Subcutaneous adipose tissue (tissue), 4 donors: Measurements from ENCODE around the gene ALPP. TPM values are rescaled to one million over a fixed set of nuclear protein-coding genes. Genes with fewer than 3 reads are reported as not detected.
"Not testable (repeated sequence)": the region's sequence is repeated elsewhere in the genome, so short reads cannot be mapped to it uniquely, and the experiment has no call there.

Source experiments
- total RNA-seq, 4 donors: library from RNA; depleted of rRNA; stranded (reverse); fragments of >200 nt; gene quantifications; one replicate each; pipeline ENCODE4 v1.1.0, GENCODE V29; 2016
- TF ChIP-seq, protein P1 (sequence below): fragments of 450-650 bp; IDR thresholded peaks from one replicate; pipeline ENCODE4 v1.5.1; 2016; ENCODE audit warnings: low read depth, mild to moderate bottlenecking, control low read depth, antibody characterized with exemption, moderate library complexity

Gene ALPP
- not detected for total RNA-seq

DNA sequence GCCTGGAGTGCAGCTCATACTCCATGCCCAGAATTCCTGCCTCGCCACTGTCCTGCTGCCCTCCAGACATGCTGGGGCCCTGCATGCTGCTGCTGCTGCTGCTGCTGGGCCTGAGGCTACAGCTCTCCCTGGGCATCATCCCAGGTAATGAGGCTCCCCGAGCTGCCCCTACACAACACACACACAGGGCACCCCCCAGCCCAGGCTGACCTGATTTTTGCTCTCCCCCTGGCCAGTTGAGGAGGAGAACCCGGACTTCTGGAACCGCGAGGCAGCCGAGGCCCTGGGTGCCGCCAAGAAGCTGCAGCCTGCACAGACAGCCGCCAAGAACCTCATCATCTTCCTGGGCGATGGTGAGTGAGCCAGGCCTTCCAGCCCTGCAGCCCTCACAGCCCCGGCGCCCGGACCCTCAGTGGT, at the start of gene ALPP:
TSS of gene ALPP (plus strand) at position 17 of the 417 bp plus-strand sequence. CDS start at position 69, 52 bp downstream.
- TF ChIP-seq, protein P1, sequence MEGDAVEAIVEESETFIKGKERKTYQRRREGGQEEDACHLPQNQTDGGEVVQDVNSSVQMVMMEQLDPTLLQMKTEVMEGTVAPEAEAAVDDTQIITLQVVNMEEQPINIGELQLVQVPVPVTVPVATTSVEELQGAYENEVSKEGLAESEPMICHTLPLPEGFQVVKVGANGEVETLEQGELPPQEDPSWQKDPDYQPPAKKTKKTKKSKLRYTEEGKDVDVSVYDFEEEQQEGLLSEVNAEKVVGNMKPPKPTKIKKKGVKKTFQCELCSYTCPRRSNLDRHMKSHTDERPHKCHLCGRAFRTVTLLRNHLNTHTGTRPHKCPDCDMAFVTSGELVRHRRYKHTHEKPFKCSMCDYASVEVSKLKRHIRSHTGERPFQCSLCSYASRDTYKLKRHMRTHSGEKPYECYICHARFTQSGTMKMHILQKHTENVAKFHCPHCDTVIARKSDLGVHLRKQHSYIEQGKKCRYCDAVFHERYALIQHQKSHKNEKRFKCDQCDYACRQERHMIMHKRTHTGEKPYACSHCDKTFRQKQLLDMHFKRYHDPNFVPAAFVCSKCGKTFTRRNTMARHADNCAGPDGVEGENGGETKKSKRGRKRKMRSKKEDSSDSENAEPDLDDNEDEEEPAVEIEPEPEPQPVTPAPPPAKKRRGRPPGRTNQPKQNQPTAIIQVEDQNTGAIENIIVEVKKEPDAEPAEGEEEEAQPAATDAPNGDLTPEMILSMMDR, result not testable (repeated sequence)

DNA sequence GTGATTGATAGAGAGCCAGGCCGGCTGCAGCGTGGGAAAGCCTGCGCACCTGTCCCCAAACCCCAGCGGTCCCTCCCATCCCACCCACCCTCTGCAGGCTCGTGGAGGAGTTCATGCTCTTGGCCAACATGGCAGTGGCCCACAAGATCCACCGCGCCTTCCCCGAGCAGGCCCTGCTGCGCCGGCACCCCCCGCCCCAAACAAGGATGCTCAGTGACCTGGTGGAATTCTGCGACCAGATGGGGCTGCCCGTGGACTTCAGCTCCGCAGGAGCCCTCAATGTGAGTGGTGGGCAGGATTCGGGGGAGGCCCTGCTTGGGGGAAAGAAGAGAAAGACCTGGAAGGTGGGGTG, 48.9 kb upstream of the ALPP start:
- TF ChIP-seq, protein P1, result no peak

DNA sequence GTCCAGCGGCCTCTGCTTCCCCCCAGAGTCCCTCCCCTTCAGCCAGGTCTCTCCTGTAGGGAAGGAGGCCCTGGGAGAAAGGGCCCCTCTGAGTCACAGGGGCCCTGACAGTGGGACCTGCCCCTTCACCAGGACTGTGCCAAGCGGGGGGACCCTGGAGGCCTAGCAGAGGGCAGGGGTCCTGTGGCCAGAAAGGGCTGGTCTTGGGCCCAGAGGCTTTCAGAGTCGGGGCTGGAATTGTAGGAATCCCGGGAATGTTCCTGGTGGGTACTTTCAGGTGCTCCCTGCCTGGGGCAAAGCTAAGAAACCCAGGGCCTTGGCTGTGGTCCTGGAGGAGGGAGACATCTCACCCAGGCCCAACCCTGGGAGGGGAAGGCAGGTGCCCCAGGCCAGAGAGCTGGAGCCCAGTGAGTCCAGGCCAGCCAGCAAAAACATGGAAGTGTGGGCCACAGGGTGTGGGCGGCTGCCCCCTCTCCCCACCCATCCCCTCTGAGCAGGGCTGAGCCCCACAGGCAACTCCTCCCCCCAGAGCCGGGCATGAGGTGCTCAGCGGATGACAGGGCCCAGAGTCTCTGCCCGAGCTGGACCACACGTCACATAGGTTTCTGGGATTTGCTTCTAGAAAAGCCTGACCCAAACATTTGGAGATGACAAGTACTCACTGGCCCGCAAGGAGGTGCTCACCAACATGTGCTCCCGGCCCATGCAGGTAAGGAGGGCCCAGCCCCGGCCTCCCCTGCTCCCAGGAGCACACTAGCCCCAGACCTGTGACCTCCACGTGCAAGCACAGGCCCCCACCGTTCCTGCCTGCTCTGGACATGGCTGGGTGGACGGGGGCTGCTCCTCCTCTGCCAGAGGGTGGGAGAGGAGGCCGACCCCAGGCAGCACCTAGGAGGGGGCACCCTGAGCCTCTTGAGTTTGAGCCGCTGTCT, 48.2 kb upstream of the ALPP start:
- TF ChIP-seq, protein P1, result no peak

DNA sequence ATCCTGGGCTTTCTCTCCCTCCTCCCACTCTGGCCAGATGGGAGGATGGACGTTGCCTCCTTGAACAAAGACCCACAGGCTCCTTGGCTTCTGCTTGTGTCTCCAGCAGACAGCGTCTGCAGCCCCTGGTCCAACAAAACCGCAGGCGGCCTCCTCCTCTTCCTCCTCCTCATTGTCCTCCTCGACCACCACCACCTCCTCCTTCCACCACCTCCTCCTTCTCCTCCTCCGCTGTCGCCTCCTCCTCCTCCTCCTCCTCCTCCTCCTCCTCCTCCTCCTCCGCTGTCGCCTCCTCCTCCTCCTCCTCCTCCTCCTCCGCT, 45.7 kb upstream of the ALPP start:
- TF ChIP-seq, protein P1, result no peak

DNA sequence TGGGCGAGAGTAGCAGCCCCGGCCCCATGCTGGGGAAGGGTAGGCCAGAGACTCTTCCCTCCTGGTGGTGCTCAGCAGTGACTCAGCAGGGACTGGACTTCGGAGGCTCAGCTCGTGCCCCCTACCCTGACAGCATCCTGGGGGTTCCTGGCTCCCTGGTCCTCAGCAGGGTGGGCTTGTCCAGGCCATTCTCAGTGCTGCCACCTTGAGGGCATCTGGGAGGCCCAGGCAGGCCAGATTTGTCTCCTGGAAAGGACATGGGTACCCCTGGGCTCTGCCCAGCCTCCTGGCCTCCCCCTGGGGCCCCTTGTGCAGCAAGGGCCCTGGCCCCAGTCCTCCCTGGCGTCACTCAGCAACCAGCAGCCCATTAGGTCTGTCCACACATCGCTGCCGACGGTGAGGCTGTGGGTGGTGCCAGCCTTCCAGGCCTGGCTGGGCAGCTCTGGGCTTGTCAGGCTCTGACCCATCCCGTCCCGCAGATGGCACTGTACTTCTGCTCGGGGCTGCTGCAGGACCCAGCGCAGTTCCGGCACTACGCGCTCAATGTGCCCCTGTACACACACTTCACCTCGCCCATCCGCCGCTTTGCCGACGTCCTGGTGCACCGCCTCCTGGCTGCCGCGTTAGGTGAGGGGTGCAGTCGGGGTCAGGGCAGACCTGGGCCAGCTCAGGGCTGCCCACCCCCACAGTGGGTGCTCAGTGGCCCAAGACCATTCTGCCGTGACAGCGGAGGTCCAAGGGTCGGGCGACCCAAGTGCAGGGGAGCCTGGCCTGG, 45.0 kb upstream of the ALPP start:
- TF ChIP-seq, protein P1, result no peak

DNA sequence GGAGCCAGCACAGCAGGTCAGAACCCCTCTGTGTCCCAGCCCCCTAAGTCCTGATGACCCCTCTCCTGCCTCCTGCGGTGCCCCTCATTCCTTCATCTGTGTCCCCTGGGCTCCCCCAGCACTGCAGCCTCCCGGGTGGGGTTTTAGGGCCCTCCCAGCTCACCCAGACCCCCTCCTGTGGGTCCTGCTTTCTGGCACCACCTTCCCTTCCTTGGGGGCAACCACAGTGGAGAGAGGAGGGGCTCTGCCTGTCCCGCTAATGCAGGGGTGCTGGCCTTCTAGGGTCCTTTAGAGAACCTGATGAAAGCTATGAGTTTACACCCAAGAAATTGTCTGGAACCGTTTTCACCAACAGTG, 42.7 kb upstream of the ALPP start:
- TF ChIP-seq, protein P1, result no peak

DNA sequence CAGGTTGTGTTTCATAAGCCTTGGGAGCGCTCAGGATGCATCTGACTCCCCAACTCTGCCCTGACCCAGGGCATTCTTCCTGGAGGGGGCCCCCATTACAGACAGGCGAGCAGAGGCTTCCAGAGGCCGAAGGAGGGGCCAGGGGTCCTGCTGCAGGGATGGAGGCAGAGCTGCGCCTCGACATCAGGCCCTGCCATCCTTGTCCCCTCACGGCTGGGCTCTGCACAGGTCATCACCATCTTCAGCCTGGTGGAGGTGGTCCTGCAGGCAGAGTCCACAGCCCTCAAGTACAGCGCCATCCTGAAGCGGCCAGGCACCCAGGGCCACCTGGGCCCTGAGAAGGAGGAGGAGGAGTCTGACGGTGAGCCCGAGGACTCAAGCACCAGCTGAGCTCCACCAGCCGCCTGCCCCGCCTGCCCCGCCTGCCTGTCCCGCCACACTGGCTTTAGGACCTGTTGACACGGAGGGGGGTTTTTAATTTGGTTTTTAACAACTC, 42.3 kb upstream of the ALPP start:
- TF ChIP-seq, protein P1, result no peak
